Lower leg skin (tissue), 3 donors: Measurements from ENCODE around the gene ZNF83.

Source experiments
- CTCF ChIP-seq, 3 donors: fragments of 450-650 bp; IDR thresholded peaks; one replicate each; pipeline ENCODE4 v1.5.1; 2016; ENCODE audit warnings: antibody characterized with exemption in 3 of 3, mild to moderate bottlenecking in 3 of 3, moderate library complexity in 2 of 3
- POLR2A ChIP-seq, 2 donors: fragments of 450-650 bp; IDR thresholded peaks; one replicate each; pipeline ENCODE4 v1.6.1; 2016 to 2017; ENCODE audit warnings: antibody characterized with exemption in 2 of 2, mild to moderate bottlenecking in 1 of 2, moderate library complexity in 1 of 2

DNA sequence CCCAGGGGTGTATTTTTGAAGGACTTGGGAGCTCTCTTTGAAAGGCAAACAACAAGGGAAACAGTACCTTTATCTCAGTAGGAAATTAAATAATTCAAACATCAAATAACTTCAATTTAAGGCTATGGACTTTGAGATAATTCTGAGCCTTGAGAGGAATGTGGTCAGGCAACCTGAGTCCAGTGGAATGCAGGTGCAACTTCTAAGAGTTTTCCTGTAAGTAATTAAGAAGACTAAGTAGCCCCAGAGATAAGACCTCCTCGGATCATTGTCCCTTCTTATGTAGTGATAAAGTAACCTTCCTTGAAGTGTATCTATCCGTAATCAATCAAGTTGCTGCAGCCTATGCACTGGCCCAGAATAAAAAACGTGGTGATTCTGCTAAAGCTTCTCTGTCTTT, 38.9 kb downstream of the ZNF83 start:
- TF ChIP-seq CTCF (IDR thresholded peaks at IDR 0.05) (no peak), POLR2A (IDR thresholded peaks at IDR 0.05) (no peak)
